Activated naive CD4-positive, alpha-beta T cell treated with Interleukin-2 at 50 U/mL for 16 hours (primary cell): Measurements from ENCODE around the gene ERO1A.
A peak's percentile ranks its signal among the peaks of the same experiment; 100 is the strongest.
"Not testable (repeated sequence)": the region's sequence is repeated elsewhere in the genome, so short reads cannot be mapped to it uniquely, and the experiment has no call there.

Source experiments
- DNase-seq: peaks from one replicate; pipeline ENCODE4 v3.0.0-alpha.2; 2020

ERO1A gene

DNA sequence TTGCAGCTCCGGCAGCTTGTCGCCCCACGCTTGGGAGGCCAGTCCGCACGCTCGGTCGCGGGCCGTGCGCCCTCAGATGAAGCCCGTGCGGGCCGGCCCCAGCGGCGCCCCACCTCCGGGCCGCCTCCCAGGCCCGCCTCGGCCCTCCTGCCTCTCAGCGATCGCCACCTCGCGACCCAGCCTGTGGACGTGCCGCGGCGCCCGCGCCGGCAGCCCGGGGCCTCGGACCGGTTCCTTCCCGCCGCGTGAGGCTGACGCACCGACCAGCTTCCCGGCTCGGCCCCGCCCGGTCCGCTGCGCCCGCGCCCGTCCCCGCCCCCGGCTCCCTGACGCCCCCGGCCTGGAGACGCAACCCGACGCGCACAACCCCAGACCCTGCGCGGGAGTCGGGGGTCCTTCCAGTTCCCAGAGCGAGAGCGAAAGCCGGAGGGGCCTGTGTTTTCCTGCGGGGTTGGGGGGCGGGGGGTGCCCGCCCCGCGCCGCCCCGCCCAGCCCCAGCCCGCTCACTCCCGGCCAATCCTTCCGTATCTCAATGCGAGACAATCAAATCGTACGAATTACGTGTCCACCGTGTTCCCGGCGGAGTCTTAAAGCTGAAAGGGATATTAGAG, at the start of gene ERO1A:
TSS of gene ERO1A (minus strand) at position 78 of the 611 bp plus-strand sequence. CDS start at position 1, 77 bp downstream.
- peak; percentile 68 for DNase-seq

DNA sequence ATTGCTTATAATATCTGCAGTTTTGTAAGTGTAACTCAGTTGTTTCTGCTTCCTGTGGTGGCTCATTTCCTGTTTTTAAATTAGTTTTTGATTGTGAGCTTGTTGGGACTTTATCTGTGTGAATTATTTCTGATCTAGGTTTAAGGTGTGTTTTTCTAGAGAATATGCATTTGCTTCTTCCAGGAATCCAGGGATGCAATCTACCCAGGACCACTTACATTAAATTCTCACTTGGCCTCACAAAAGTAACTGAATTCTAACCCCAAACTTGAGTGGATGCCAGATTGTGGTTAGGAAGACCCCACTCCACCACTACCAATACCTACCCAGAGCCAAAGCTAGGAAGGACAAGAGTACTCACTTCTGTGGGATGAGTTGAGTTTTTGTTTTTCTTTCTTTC, 46.5 kb upstream of the ERO1A start:
- no peak for DNase-seq

DNA sequence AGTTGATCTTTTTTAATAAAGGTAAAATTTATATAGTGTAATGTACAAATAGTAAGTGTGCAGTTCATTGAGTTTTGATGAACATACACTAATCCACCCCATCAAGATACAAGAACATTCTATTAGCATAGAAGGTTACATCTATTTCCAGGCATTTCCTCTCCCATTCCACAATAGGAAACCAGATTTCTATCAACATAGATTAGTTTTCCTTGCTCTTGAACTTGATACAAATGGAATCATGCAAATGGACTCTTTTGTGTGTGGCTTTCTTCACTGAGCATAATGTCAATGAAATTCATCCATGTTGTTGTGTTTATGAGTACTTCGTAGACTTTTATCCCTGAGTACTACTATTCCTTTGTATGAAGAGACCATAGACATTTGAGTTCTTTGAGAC, 45.4 kb upstream of the ERO1A start:
- DNase-seq, result no peak

- no peak for DNase-seq
These were observed 43.1 kb upstream of the ERO1A start for GRCh38 chr14:52738409-52738808.

GRCh38 chr14:52735921-52736489, 40.6 kb upstream of the ERO1A start:
- no peak for DNase-seq

GRCh38 chr14:52733824-52734223, 38.5 kb upstream of the ERO1A start:
- no peak for DNase-seq

- DNase-seq, result no peak
These were observed 35.4 kb upstream of the ERO1A start for GRCh38 chr14:52730709-52731111.

DNA sequence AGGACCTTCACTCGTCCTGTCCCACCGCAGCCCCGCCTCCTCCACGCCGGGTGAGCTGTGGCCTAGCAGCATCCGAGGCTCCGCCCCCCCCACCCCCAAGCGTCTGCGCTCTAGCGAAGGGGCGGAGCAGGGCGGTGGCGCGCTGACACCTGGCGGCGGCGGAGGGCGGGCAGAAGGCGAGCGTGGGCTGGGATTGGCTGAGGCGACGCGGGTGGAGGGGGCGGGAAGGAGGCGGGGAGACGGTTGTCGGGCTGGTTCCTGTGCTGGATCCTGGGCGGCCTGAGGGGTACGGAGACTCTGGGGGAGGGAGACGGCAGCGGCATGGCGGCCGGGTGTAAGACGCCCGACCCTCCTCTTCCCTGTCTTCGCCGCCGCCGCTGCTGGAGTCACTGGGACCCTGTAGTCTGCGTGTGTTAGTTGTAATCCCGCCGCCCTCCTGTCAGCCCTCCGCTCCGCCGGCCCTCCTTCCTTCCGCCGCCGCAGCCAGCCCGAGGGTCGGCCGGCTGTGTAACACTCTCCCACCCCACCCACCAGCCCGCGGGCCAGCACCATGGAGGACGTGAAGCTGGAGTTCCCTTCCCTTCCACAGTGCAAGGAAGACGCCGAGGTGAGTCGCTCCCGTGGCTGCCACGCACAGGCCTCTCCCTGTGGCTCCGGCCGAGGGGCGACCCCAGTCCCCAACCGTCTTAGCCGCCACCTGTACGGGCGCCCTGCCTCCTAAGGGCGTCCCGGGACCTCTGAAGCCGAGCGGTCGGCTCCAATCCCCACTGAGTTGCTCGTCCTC, 34.8 kb upstream of the ERO1A start, which contains the start of gene STYX:
TSS of gene STYX (plus strand) at position 242 of the 784 bp plus-strand sequence. CDS start at position 551, 309 bp downstream.
- peak; percentile 99 for DNase-seq

DNA sequence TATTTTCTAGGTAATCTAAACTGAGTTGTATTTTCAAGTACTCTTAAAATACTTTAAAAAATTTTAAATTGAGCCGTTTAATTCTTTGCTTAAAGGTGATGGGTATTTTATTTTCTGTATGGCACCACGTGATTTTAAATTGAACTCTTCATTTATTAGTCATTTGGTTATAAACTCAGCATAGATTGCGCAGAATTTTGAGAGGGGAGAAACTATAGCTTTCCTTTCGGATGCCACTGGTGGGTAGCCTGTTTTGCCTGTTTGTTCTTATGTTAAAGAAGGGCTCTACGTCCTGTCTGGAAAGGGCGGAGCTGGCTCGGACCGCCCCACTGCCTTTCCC, 34.2 kb upstream of the ERO1A start:
- DNase-seq, result no peak

DNA sequence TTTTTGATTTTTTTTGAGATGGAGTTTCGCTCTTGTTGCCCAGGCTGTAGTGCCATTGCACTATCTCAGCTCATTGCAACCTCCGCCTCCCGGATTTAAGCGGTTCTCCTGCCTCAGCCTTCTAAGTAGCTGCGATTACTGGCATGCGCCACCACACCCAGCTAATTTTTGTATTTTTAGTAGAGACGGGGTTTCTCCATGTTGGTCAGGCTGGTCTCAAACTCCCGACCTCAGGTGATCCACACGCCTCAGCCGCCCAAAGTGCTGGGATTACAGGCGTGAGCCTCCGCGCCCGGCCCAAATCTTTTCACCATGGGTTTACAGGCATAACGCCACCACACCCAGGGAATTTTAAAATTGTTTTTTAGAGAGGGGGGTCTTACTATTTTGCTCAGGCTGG, 33.7 kb upstream of the ERO1A start:
- not testable (repeated sequence) for DNase-seq

DNA sequence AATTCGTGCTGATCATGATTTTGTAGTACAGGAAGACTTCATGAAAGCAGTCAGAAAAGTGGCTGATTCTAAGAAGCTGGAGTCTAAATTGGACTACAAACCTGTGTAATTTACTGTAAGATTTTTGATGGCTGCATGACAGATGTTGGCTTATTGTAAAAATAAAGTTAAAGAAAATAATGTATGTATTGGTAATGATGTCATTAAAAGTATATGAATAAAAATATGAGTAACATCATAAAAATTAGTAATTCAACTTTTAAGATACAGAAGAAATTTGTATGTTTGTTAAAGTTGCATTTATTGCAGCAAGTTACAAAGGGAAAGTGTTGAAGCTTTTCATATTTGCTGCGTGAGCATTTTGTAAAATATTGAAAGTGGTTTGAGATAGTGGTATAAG, 32.2 kb upstream of the ERO1A start:
- not testable (repeated sequence) for DNase-seq

DNA sequence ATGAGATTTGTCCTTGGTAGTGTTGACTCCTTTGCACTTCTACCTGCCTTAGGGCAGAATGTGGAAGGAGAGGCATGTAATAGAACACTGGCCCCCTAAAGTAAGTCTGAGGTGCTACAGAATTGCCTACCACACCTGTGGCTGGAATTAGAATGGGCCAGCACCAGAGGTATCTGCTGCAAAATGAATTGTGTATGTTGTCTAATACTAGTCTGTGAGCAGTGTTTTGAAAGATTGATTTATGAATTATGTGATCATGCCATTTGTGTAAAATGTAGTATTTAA, 28.9 kb upstream of the ERO1A start:
- no peak for DNase-seq

- no peak for DNase-seq
These were observed 28.4 kb upstream of the ERO1A start for GRCh38 chr14:52723514-52724359.

DNA sequence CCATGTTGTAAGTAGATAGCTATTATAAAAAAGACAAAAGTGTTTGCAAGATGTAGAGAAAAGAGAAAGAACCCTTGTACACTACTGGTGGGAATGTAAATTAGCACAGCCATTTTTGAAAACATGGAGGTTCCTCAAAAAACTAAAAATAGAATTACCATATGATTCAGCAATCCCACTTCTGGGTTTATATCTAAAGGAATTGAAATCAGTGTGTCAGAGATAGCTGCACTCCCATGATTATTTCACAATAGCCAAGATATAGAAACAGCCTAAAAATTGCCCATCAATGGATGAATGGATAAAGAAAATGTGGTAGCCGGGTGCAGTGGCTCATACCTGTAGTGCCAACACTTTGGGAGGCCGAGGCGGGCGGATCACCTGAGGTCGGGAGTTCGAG, 20.8 kb upstream of the ERO1A start:
- DNase-seq, result no peak

DNA sequence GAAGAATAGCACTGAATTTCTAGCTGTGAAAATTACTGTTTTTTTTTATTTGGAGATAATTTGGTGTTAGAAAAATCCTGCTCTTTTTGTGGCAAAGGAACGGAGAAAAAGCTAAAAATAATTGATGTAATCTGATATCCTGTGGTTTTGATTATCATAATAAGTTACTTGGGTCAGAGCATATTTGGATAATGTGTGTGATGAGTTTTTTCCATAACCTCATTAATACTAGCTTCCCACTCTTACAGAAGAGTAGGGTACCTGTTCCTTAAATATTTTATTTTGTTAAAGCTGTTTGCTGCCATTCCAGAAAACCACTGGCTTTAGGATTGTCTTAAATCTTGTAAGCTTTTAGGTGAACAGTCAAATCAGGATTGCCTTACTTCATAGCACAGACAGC, 16.3 kb upstream of the ERO1A start:
- no peak for DNase-seq

- DNase-seq, result peak; percentile 94
These were observed 11.7 kb upstream of the ERO1A start, which contains the start of gene PSMC6 for GRCh38 chr14:52706724-52707706. TSS of gene PSMC6 (plus strand) at chr14:52707200. CDS start at chr14:52707220, 20 bp downstream.

- DNase-seq, result peak; percentile 53
These were observed 10.9 kb upstream of the ERO1A start for GRCh38 chr14:52706286-52706685.

DNA sequence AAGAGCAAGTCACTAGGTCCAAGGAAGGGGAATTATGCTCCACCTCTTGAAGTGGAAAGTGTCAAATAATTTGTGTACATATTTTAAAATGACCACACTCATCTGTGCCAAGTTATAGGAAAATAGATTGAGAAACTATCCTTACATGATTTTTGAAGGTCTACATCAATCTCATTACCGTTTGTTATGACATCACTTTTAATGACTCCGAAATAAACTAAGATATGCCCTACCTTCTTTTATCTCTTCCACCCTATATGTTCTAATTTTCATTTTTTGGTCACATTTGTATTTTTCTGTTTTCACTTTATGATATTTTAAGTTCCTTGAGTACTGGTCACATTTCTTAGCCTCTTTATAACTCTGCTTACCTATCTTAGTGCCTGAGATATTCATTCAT, 8.3 kb upstream of the ERO1A start:
- DNase-seq, result no peak

DNA sequence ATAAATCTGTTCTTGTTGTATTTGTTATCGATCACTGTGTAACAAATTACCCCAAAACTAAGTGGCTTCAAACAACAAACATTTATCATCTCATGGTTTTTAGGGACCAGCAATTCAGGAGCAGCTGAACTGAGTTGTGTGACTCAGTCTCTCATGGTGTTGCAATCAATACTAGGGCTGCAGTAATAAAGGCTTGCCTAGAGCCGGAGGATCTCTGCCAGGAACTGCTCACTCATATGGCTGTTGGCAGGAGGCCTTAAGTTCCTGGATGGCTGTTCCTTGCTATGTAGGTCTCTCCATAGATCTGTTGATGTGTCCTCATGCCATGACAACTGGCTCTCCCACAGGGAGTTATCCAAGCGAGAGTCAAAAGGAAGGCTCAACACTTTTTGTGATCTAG, 7.9 kb upstream of the ERO1A start:
- no peak for DNase-seq

GRCh38 chr14:52701223-52701622, 5.9 kb upstream of the ERO1A start:
- DNase-seq, result no peak

DNA sequence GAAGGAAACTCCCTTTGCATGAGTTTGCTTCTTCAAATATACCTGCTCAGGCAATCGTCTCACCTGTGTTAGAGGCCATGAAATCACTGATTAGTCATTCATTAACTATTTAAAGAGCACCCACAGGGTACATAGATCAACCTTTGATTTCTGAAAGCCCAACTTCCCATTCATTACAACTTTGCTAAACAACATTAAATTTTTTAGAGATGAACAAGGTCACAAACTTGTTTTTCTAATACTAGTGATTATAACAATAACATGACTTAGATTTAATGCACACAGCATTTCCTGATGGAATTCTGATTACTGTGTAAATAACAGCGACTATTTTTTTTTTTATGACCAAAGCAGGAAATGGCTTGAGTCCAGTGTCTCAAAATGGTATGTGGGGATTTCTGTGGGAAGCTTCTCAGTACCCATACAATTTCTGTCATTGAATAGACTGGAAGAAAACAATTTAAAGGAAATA, 5.4 kb upstream of the ERO1A start:
- no peak for DNase-seq
